Kidney epithelial cell (primary cell): ENCODE results near the gene DES. TPM values are rescaled to one million over a fixed set of nuclear protein-coding genes. Genes with fewer than 3 reads are reported as not detected.

Source experiments
- DNase-seq: peaks from one replicate; pipeline ENCODE4 v3.0.0-alpha.2; 2010; ENCODE audit warnings: low read depth
- H3K27me3 ChIP-seq: 2 replicates; pipeline ENCODE4 v1.6.0; 2011; ENCODE audit warnings: low read length; ENCODE audit not compliant: control insufficient read depth, insufficient read depth
- H3K36me3 ChIP-seq: 2 replicates; pipeline ENCODE4 v1.5.1; 2011; ENCODE audit warnings: low read length; ENCODE audit not compliant: control insufficient read depth, insufficient read depth
- H3K4me3 ChIP-seq: 2 replicates; pipeline ENCODE4 v1.5.1; 2011; ENCODE audit warnings: low read depth, mild to moderate bottlenecking, control low read depth, low read length
- total RNA-seq: library from RNA; depleted of rRNA; stranded (reverse); fragments of >200 nt; gene quantifications from 2 replicates; pipeline ENCODE4 v1.2.3, GENCODE V29; 2015
- TF ChIP-seq, protein P1 (sequence below): IDR thresholded peaks from 2 replicates; pipeline ENCODE4 v1.5.1; 2011; ENCODE audit warnings: mild to moderate bottlenecking, moderate library complexity, low read length, control low read depth, inconsistent platforms; ENCODE audit not compliant: insufficient read depth, poor library complexity, severe bottlenecking

DES gene
- total RNA-seq, 1 donor from 2014 or later = 0.79 TPM

DNA sequence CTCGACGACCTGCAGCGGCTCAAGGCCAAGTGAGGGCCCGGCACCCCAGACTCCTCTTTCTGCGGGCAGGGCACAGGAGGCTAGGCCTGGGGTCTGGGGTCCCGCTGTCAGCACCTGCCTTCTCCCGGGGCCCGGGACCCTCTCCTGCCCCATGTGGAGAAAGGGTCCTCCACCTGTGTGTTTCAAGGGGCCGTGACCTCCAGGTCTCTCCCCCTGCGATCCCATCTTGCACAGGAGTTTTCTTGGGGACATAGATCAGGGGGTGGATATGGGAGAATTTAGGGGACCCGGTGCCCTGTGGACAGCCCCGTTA lies 791 bp downstream of the DES start:
- TF ChIP-seq, protein P1, sequence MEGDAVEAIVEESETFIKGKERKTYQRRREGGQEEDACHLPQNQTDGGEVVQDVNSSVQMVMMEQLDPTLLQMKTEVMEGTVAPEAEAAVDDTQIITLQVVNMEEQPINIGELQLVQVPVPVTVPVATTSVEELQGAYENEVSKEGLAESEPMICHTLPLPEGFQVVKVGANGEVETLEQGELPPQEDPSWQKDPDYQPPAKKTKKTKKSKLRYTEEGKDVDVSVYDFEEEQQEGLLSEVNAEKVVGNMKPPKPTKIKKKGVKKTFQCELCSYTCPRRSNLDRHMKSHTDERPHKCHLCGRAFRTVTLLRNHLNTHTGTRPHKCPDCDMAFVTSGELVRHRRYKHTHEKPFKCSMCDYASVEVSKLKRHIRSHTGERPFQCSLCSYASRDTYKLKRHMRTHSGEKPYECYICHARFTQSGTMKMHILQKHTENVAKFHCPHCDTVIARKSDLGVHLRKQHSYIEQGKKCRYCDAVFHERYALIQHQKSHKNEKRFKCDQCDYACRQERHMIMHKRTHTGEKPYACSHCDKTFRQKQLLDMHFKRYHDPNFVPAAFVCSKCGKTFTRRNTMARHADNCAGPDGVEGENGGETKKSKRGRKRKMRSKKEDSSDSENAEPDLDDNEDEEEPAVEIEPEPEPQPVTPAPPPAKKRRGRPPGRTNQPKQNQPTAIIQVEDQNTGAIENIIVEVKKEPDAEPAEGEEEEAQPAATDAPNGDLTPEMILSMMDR = no peak
- no peak for DNase-seq
- Histone ChIP-seq H3K27me3 (peaks cover 40% of the 10 kb centered on the region), H3K36me3 (no peaks in the 10 kb centered on the region), H3K4me3 (no peak overlapping the region)

DNA sequence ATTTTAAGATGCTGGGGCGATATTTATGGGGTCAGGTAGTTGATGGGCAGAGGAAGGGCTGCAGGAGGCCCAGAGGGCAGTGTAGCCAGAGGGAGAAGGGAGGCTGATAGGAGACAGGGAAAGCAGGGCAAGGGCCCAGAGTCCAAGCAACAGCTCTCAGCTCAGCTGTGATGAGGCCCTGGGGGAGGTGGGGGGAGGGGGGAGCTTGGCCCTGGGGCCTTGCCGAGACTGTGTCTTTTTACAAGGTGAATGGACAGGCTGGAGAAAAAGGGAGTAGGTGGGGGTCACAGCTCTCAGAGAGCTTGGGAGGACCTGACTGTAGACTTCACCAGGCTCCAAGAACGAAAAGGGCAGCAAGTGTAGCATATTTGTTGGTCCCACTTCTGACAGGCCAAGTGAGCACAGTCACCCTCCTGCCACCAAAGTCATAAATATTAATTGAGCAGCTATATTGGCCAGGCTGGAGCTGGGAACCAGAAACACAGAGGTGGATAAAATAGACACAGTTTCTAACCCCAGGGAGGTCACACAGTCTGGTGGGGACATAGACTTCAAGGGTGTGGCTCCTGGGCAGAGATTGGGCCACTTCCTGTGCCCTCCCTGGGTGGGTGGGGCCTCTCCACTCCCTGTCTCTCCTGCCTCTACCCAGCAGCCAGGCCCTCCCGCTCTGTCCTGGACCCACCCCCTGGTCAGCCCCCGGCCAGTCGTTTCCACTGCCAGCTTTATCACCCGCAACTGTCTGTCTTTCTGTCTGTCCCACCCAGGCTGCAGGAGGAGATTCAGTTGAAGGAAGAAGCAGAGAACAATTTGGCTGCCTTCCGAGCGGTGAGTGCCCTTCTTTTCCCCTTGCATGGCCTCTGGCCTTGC lies 1.4 kb downstream of the DES start:
- Histone ChIP-seq H3K36me3 (no peaks in the 10 kb centered on the region), H3K4me3 (no peak overlapping the region), H3K27me3 (peaks cover 38% of the 10 kb centered on the region)
- DNase-seq = no peak
- TF ChIP-seq, protein P1 = no peak

DNA sequence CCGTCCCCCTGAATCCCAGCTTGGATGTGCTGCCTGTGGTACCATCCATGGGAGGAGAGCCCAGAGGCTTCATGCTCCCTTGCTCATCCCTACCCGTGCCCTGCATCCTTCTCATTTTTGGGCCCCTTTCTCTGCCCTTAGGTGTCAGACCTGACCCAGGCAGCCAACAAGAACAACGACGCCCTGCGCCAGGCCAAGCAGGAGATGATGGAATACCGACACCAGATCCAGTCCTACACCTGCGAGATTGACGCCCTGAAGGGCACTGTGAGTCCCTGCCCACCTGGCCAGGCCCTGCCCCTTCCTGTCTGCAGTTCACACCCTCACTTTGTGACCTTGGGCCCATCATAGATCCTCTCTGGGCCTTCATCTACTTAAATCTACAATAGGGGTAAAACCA lies 2.5 kb downstream of the DES start:
- peaks cover 37% of the 10 kb centered on the region for H3K27me3 ChIP-seq
- H3K36me3 ChIP-seq = no peaks in the 10 kb centered on the region
- no peak overlapping the region for H3K4me3 ChIP-seq
- DNase-seq = no peak
- TF ChIP-seq, protein P1 = no peak

DNA sequence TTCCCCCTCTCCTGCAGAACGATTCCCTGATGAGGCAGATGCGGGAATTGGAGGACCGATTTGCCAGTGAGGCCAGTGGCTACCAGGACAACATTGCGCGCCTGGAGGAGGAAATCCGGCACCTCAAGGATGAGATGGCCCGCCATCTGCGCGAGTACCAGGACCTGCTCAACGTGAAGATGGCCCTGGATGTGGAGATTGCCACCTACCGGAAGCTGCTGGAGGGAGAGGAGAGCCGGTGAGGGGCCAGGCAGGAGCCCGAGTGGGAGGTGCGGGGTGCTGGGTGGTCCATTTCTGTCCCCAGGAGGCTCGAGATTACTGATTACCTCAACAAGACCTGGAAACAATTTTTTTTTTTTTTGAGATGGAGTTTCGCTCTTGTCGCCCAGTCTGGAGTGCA lies 3.1 kb downstream of the DES start:
- DNase-seq = no peak
- H3K36me3 ChIP-seq = no peaks in the 10 kb centered on the region
- TF ChIP-seq, protein P1 = no peak
- peaks cover 43% of the 10 kb centered on the region for H3K27me3 ChIP-seq
- no peak overlapping the region for H3K4me3 ChIP-seq

DNA sequence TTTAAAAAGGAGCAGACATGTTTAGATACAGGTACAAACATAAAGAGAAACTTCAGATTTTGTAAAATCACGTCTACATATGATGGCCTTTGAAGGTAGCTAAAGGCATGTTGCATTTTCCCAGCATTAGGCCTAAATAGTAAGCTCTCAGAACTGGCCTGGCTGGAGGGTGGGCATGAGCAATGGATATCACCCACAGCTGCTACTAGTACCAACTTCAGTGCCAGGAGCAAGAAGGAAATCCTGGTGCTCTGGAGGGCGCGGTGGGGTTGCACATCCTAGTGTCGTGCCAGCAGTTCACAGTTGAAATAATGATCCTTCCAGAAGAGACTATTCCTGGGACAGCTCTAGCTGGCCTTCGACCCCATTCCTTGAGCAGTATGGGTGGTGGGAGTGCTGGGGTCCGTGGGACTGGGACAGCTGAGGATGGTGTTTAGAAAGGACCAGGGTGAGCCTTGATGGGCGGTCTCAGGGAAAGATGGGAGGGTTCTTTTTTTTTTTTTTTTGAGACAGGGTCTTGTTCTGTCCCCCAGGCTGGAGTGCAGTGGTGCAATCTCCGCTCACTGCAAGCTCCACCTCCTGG lies 4.9 kb downstream of the DES start:
- Histone ChIP-seq H3K36me3 (no peaks in the 10 kb centered on the region), H3K4me3 (no peak overlapping the region), H3K27me3 (peaks cover 38% of the 10 kb centered on the region)
- DNase-seq = no peak
- TF ChIP-seq, protein P1 = no peak
